ENCODE measurements around the gene SPDYE3.
"Not testable (repeated sequence)": the region's sequence is repeated elsewhere in the genome, so short reads cannot be mapped to it uniquely, and the experiment has no call there.

The SPDYE3 gene

DNA sequence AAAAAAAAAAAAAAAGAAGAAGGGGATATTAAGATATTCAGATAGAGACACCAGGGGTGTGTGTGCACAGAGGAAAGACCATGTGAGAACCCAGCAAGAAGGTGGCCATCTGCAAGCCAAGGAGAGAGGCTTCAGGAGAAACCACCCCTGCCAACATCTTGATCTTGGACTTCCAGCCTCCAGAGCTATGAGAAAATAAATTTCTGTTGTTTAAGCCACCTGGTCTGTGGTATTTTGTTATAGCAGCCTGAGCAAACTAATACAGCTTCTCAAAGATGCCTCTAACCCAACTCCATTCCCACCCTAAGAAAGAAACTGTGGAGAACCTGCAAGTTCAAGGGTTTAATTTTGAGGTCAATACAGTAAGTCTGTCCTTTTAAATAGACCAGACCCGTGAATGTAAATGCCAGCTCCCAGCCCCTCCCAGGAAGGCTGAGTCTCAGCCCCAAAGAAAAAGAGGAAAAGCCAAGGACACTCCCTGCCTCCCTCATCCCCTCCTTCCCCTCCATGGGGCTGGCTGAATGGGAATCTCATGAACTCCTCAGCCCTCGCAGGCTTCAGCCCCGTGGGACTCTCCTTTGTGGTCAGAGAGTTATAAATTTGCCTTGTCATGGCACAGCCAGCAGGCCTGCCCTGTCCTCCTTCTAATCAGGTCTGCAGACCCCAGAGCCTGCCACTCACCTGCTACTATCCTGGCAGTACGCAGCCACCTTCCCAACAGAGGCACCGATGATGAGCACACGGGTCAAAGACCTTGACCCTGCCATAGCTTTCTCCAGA is 9.5 kb upstream of the SPDYE3 start:
- H3K4me1 Mint-ChIP-seq: peaks cover 17% of the 10 kb centered on the region
- peak; percentile 22 for DNase-seq
- H3K27me3 Mint-ChIP-seq (ENCODE audit: low read depth, poor library complexity); H3K9me3 Mint-ChIP-seq; H3K4me3 Mint-ChIP-seq: not testable (repeated sequence)
- H3K27ac Mint-ChIP-seq: peak overlapping the region; percentile 95
- H3K36me3 Mint-ChIP-seq (ENCODE audit: low read depth): peaks cover 17% of the 10 kb centered on the region

DNA sequence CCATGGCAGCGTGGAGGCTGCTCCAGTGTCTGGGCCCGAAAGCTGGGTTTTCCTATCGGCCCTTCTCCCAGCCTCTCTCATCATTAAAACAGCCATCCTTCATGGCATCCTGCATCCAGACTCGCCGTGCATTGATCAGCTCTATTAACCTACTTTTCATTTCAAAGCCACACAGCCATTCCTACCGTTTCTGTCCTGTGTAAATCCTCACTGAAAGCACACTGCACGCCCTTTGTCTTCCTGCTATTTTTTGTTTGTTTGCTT is 8.9 kb upstream of the SPDYE3 start:
- H3K9me3 Mint-ChIP-seq; H3K27me3 Mint-ChIP-seq (ENCODE audit: low read depth, poor library complexity); DNase-seq; H3K4me3 Mint-ChIP-seq: not testable (repeated sequence)
- Mint-ChIP-seq H3K4me1 (peaks cover 17% of the 10 kb centered on the region), H3K36me3 (ENCODE audit: low read depth) (peaks cover 16% of the 10 kb centered on the region), H3K27ac (peak overlapping the region; percentile 95)

DNA sequence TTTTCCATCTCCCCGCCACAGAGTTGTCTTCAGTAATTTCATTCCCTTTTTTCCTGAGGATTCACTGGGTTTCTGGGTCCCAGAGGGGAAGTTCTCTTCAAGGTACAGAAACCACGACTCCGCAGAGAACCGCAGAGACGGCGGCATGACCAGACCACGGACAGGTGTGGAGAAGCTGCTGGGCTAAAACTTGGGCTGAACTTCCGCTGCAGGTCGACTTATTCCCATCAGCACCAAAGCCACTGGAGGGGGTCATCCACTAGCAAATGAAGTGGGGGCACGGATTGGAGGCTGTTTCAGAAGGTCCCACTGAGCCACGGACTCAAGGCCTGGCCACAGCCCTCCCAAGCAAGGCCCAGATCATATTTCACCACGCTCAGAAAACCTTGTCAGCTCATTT is 3.0 kb upstream of the SPDYE3 start:
- not testable (repeated sequence) for H3K36me3 Mint-ChIP-seq (ENCODE audit: low read depth); H3K4me1 Mint-ChIP-seq; DNase-seq; H3K9me3 Mint-ChIP-seq; H3K4me3 Mint-ChIP-seq; H3K27me3 Mint-ChIP-seq (ENCODE audit: low read depth, poor library complexity); H3K27ac Mint-ChIP-seq

DNA sequence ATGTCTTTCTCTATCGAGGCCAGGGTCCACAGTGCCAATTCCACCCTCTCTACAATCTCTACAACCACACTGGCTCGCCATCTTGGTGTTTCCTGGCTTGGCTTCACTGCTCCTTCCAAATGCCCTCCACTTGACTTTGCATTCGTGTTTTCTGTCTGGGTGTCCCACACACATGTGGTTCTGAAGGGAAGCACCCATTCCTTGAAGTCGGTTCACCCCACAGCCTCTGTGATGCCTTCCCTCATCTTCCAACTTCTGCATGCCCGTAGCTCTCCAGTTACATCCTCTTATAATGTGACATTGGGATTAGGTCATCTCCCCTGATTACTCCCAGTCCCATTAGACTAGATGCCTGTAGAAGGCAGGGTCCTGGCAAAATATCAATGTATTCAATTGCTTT is 10.8 kb downstream of the SPDYE3 start:
- not testable (repeated sequence) for H3K27me3 Mint-ChIP-seq (ENCODE audit: low read depth, poor library complexity); DNase-seq; H3K4me3 Mint-ChIP-seq; H3K4me1 Mint-ChIP-seq; H3K27ac Mint-ChIP-seq; H3K9me3 Mint-ChIP-seq
- peaks cover 24% of the 10 kb centered on the region for H3K36me3 Mint-ChIP-seq (ENCODE audit: low read depth)

- H3K4me3 Mint-ChIP-seq; H3K9me3 Mint-ChIP-seq; H3K27me3 Mint-ChIP-seq (ENCODE audit: low read depth, poor library complexity); H3K27ac Mint-ChIP-seq; DNase-seq; H3K4me1 Mint-ChIP-seq: not testable (repeated sequence)
- peaks cover 42% of the 10 kb centered on the region for H3K36me3 Mint-ChIP-seq (ENCODE audit: low read depth)
These were observed 14.1 kb downstream of the SPDYE3 start for GRCh38 chr7:100321648-100322047.

GRCh38 chr7:100324194-100324593 is 16.7 kb downstream of the SPDYE3 start:
- H3K4me1 Mint-ChIP-seq; DNase-seq; H3K27me3 Mint-ChIP-seq (ENCODE audit: low read depth, poor library complexity); H3K9me3 Mint-ChIP-seq; H3K4me3 Mint-ChIP-seq: not testable (repeated sequence)
- Mint-ChIP-seq H3K27ac (peak overlapping the region; percentile 82), H3K36me3 (ENCODE audit: low read depth) (peaks cover 55% of the 10 kb centered on the region)

DNA sequence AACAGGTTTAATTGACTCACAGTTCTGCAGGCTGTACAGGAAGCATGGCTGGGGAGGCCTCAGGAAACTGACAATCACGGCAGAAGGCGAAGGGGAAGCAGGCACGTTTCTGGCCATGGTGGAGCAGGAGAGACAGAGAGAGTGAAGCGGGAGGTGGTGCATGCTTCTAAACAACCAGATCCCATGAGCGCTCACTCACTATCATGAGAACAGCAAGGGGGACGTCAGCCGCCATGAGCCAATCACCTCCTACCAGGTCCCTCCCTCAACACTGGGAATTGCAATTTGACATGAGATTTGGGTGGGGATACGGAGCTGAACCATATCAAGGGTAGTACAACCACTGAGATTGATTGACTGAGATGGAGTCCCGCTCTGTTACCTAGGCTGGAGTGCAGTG is 18.2 kb downstream of the SPDYE3 start:
- H3K4me3 Mint-ChIP-seq; H3K4me1 Mint-ChIP-seq; H3K27ac Mint-ChIP-seq; H3K27me3 Mint-ChIP-seq (ENCODE audit: low read depth, poor library complexity); DNase-seq; H3K9me3 Mint-ChIP-seq: not testable (repeated sequence)
- peaks cover 42% of the 10 kb centered on the region for H3K36me3 Mint-ChIP-seq (ENCODE audit: low read depth)

GRCh38 chr7:100326914-100327313 is 19.4 kb downstream of the SPDYE3 start:
- H3K4me3 Mint-ChIP-seq; H3K4me1 Mint-ChIP-seq; H3K9me3 Mint-ChIP-seq; DNase-seq; H3K27ac Mint-ChIP-seq; H3K27me3 Mint-ChIP-seq (ENCODE audit: low read depth, poor library complexity): not testable (repeated sequence)
- peaks cover 39% of the 10 kb centered on the region for H3K36me3 Mint-ChIP-seq (ENCODE audit: low read depth)

GRCh38 chr7:100335566-100336466 is 28.3 kb downstream of the SPDYE3 start:
- DNase-seq: peak; percentile 91
- Mint-ChIP-seq H3K4me1 (peaks cover 11% of the 10 kb centered on the region), H3K27ac (peak overlapping the region; percentile 97), H3K36me3 (ENCODE audit: low read depth) (peaks cover 25% of the 10 kb centered on the region), H3K4me3 (peak overlapping the region; percentile 88)
- H3K27me3 Mint-ChIP-seq (ENCODE audit: low read depth, poor library complexity); H3K9me3 Mint-ChIP-seq: not testable (repeated sequence)

DNA sequence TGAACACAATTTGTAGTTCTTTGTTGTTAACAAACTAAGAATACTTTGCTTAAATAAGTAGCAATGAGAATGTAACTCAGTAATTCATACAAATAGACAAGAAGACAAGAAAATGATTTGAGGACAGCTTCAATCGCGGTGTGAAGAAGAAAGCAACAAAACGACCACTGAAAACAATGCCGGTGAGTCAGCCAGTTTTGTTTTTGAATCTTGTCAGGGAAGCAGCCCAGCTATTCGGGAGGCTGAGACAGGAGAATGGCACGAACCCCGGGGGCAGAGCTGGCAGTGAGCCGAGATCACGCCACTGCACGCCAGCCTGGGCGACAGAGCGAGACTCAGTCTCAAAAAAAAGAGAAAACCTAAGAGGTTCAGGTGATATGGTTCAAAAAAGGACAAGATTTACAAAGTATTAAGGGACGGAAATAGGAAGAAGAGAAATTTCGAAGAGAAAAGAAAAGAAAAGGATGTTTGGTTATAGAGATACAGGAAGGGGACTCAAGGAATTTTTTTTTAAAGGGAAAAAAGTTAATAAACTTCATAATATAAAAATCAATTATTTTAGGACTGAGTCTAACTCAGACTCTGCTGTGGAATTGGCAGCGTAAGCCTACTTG is 30.7 kb downstream of the SPDYE3 start:
- Mint-ChIP-seq H3K4me1 (peaks cover 21% of the 10 kb centered on the region), H3K36me3 (ENCODE audit: low read depth) (peaks cover 38% of the 10 kb centered on the region), H3K4me3 (peak overlapping the region; percentile 11)
- not testable (repeated sequence) for H3K9me3 Mint-ChIP-seq; DNase-seq; H3K27ac Mint-ChIP-seq; H3K27me3 Mint-ChIP-seq (ENCODE audit: low read depth, poor library complexity)

DNA sequence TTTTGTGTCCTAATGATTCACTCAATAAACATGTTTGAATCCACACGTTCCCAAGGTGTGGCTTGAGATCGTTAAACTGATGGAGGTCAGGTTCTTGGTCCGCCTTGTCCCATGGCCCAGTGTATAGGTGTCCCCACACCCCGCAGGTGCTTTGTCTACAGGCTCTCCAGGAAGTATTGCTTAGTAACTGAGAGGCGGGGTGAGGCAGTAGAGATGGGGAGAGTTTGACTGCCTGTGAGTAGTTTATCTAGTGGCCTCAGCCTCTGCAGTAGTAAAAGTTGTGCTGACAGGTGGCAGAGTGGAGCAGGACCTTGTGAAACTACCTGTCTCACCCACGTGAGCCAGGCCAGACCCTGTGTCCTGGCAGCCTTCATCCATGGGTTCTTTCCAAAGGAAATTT is 33.8 kb downstream of the SPDYE3 start:
- not testable (repeated sequence) for H3K27me3 Mint-ChIP-seq (ENCODE audit: low read depth, poor library complexity); H3K27ac Mint-ChIP-seq; H3K4me3 Mint-ChIP-seq; H3K9me3 Mint-ChIP-seq; DNase-seq
- H3K4me1 Mint-ChIP-seq: peaks cover 23% of the 10 kb centered on the region
- peaks cover 50% of the 10 kb centered on the region for H3K36me3 Mint-ChIP-seq (ENCODE audit: low read depth)

Data from nephron progenitor cell (in vitro differentiated cells).